WTC11 (cell line): ENCODE measurements around the gene LDLRAD4.

Experiments
- CTCF ChIP-seq: fragments of 200-600 bp; IDR thresholded peaks from 2 replicates; pipeline ENCODE4 v1.8.0; 2022; ENCODE audit warnings: antibody characterized with exemption
- ETV6 ChIP-seq: sonication (generic); formaldehyde crosslinking; IDR thresholded peaks from 2 replicates; pipeline ENCODE4 v1.8.1; 2022; ENCODE audit warnings: mild to moderate bottlenecking, missing genetic modification reagents
- PRDM15 ChIP-seq: sonication (generic); formaldehyde crosslinking; IDR thresholded peaks from 2 replicates; pipeline ENCODE4 v1.8.0; 2022; ENCODE audit warnings: missing genetic modification reagents
- ZNF121 ChIP-seq: sonication (generic); formaldehyde crosslinking; IDR thresholded peaks from 2 replicates; pipeline ENCODE4 v1.8.0; 2023; ENCODE audit warnings: missing genetic modification reagents

GRCh38 chr18:13287372-13287771 lies 68.8 kb downstream of the LDLRAD4 start:
- TF ChIP-seq CTCF, result no peak
- no peak for TF ChIP-seq ZNF121
- no peak for TF ChIP-seq ETV6 (CRISPR knock-in tag)
- TF ChIP-seq PRDM15 (CRISPR knock-in tag), result no peak
